GM19397 (cell line): Measurements from ENCODE around the gene E2F2.
"Not testable (repeated sequence)": the region's sequence is repeated elsewhere in the genome, so short reads cannot be mapped to it uniquely, and the experiment has no call there.

ENCODE experiments used
- ATAC-seq: cut with Tn5 transposase; IDR thresholded peaks from one replicate; pipeline ENCODE4 v1.9.1; 2021; ENCODE audit warnings: mild to moderate bottlenecking, moderate library complexity; ENCODE audit not compliant: unreplicated experiment

Gene E2F2

GRCh38 chr1:23525558-23526250 lies 5.3 kb downstream of the E2F2 start:
- no peak for ATAC-seq

GRCh38 chr1:23524716-23525401 lies 6.2 kb downstream of the E2F2 start:
- no peak for ATAC-seq

GRCh38 chr1:23524163-23524562 lies 6.9 kb downstream of the E2F2 start:
- no peak for ATAC-seq

- no peak for ATAC-seq
Measured at GRCh38 chr1:23522244-23522982, 8.6 kb downstream of the E2F2 start.

GRCh38 chr1:23521588-23521987 lies 9.4 kb downstream of the E2F2 start:
- ATAC-seq: no peak

DNA sequence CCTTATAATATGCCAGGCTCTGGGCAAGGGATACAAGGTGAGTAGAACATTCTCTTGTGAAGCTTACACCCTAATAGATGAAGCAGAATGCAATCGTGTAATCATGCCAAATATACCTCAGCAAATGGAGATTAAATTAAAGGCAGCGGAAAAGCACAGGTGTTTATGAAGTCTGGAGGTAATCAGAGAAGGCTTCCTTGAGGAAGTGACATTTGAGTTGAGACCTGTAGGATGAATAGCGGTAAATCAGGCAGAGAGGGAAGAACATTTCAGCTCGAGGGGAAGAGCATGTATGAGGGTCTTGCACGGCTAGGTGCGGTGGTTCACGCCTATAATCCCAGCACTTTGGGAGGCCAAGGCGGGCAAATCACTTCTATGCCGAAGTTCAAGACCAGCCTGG lies 13.5 kb downstream of the E2F2 start:
- no peak for ATAC-seq

DNA sequence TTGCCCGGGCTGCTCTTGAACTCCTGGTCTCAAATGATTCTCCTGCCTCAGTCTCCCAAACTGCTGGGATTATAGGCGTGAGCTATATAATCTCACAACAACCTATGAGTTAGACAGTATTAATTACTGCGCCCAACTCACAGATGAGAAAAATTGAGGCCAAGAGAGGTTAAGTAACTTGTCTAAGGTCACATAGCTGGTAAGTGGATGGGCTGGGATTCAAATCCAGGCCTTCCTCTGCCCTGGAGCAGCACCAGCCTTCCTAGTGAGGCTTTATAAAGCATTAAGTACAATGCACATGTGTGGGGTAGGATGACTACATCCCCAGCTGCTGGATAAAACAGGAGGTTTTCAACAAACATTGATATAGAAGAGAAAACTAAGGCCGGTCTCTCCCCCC lies 15.1 kb downstream of the E2F2 start:
- no peak for ATAC-seq

GRCh38 chr1:23514111-23514679 lies 16.8 kb downstream of the E2F2 start:
- ATAC-seq: no peak

- ATAC-seq: no peak
Measured at GRCh38 chr1:23509896-23510295, 21.1 kb downstream of the E2F2 start.

DNA sequence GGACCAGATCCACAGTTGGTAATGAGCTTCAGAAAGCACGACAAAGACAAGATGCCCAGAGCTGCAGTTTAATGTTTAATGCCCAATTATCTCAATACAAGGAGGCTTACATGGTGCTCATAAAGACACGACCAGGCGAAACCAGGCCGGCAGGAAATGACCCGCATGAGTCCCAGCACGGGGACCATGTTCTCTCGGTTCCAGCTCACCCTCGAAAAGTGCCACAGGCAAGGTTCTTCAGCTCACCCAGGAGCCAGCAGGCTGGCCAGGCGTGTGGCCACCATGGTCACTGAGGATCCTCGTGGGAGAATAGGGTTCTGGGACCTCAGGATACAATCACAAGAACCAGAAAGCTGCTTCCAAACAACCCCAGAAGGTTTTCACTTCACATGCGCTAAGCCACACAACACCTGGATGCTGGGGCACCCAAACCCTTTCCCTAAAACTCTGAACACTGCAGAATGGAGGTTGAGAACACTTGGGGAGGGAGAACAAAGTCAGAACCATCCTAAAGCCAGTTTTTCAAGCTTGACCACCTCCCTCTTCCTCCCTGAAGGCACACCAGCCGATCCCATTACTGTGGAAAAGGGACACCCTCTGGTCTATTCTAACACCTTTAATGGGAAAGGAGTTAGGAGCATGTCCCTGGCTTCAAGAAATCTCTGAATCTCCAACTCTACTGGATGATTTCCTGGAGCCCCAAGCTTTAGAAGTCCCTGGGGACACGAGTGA lies 24.5 kb downstream of the E2F2 start:
- ATAC-seq: no peak

DNA sequence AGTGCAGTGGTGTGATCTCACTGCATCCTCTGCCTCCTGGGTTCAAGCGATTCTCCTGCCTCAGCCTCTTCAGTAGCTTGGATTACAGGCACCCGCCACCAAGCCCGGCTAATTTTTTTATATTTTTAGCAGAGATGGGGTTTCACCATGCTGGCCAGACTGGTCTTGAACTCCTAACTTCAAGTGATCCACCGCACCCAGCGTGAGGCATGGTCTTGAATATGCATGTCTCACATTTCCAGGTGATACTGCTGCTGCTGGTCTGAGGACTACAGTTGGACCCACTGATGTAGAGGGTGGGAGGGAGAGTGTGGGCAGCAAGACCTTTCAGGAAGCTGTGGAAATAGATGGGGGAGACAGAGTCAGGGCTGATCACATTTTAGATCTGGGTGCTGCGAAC lies 25.2 kb downstream of the E2F2 start:
- no peak for ATAC-seq

- ATAC-seq: not testable (repeated sequence)
Measured at GRCh38 chr1:23504156-23504555, 26.9 kb downstream of the E2F2 start.

DNA sequence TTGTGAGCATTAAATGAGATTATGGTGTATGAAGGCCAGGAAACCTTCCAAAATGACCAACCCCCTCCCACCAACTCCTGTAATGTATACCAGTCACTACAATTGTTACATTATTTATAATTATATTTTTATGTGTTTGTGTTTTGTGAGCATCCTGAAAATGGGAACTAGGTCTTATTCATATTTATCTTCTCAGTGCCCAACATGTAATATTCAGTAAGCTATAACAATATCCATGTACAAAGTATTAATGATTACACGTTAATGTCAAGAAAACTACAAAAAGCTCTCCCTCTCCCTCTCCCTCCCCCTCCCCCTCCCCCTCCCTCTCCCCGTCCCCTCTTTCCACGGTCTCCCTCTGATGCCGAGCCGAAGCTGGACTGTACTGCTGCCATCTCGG lies 28.1 kb downstream of the E2F2 start:
- ATAC-seq: no peak

DNA sequence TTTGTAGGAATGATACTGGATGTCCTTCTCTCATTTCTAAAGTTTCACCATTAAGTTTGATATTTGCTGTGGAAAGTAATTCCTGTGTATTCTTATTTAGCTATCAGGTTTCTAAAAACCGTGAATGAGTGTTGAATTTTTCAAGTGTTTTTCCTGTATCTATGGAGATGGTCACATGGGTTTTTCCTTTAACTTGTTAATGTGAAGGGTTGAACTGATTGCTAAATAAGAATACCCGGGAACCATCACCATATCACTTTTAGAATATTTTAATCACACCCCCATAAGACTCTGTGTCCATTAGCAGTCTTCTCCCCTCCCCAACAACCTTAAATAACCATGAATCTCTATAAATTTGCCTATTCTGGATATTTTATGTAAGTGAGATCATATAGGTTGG lies 30.6 kb downstream of the E2F2 start:
- ATAC-seq: no peak

GRCh38 chr1:23497777-23498439 lies 33.1 kb downstream of the E2F2 start:
- ATAC-seq: no peak

DNA sequence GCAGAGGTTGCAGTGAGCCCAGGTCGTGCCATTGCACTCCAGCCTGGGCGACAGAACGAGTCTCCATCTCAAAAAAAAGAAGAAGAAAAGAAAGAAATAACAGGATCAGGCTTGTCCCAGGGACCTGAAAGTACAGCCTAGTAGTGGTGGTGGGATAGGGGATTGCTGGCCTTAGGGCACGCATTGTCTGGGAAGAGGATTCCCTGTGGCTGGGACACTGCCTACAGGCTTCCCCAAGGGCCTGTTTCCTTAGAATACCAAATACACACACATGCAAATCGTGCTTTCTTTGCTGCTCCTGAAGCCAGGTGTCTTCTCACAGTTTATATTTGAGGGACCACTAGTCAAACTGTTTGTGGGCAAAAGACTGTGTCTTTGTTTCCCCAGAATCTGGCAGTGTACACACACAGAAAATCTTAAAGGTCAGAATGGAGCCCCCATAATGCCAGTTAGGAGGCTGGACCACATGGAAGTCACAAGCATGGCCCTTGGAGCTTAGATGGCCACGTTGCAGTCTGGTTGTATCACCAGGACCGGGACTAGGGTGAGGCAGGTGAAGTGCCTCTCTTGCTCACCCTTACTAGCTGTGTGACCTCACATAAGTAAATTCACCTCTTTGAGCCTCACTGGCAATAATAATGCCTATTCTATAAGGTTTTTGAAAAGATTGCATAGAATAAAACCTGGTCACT lies 34.4 kb downstream of the E2F2 start:
- ATAC-seq: no peak

DNA sequence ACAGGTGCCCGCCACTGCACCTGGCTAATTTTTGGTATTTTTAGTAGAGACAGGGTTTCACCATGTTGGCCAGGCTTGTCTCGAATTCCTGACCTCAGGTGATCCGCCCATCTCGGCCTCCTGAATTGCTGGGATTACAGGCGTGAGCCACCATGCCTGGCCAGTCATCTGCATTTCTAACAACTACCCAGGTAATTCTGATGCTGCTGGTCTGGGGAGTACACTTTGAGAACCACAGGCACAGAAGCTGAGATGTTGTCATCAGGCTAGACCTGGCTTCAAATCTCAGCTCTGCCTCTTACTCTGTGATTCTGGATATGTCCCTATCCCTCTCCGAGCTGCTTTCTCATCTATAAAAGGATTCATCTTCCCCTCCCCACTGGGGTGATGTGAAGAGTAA lies 36.2 kb downstream of the E2F2 start:
- not testable (repeated sequence) for ATAC-seq

GRCh38 chr1:23492776-23493175 lies 38.3 kb downstream of the E2F2 start:
- ATAC-seq: not testable (repeated sequence)

GRCh38 chr1:23492132-23492720 lies 38.8 kb downstream of the E2F2 start:
- no peak for ATAC-seq
